GM21619 (cell line): ENCODE measurements around the gene FOSL2.

Experiments used
- ATAC-seq: cut with Tn5 transposase; IDR thresholded peaks from one replicate; pipeline ENCODE4 v1.9.1; 2021; ENCODE audit not compliant: unreplicated experiment

Gene FOSL2

DNA sequence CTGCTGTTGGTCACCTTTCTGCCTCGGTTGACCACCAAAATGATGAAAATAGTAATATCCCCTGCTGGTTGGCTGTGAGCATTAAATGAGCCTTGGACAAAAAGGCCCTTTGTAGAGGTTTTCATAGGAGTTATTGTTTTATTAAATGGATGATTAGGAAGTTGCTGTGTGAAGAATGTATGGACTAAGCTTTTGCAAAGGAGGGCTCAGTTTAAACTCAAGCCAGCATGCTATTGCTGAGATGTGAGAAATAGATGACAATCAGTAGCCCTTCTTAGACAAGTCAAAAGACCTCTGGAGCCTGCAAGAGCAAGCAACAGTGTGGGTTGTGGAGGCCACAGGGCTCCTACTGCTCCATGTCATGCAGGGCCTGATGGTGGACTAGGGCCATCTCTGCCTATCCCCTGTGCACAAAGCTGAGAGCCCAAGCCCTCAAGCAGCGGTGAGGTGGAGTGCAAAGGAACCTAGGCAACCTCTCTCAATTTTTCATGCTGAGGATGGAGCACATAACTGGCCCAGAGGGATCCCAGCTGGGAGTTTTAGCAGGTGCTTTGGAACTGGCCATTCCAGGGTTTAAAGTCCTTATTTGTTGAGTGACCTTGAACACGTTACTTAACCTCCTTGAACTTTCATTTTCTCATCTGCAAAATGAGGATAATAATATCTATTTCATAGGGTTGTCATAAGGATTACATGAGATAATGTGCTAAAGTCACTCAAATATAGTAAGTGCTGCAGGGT lies 37.1 kb downstream of the FOSL2 start:
- ATAC-seq: no peak

GRCh38 chr2:28430377-28430765 lies 37.7 kb downstream of the FOSL2 start:
- no peak for ATAC-seq

DNA sequence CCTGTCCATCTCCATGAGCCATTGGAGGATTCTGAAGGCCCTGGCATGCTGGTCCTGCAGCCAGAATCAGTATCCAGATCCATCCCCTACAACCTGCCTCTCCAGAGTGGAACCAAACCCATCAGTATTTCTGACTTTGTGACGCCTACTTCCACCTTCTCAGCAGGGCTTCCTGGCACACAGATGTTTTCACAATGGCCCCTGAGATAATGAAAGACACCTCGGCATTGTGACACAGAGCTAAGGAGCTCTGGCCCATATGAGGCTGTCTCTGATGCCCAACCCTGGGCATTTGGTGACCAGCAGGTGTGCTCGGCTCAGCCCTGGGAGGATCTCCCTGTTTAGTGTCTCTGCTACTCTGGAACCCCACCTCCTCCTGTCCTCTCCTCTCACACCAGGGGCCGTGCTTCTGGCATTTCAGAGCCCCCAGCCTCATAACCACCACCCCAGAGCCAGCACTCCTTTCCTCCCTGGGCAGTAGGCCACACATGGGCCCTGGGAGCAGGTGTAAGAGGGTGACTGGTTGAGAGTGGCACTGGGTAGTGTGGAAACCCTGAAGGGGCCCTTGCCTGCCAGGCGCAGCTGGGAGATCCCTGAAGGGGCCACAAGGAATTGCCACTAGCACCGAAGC lies 38.2 kb downstream of the FOSL2 start:
- no peak for ATAC-seq

- no peak for ATAC-seq
These were observed 39.1 kb downstream of the FOSL2 start for GRCh38 chr2:28431741-28432140.

GRCh38 chr2:28432362-28432761 lies 39.7 kb downstream of the FOSL2 start:
- ATAC-seq: no peak

DNA sequence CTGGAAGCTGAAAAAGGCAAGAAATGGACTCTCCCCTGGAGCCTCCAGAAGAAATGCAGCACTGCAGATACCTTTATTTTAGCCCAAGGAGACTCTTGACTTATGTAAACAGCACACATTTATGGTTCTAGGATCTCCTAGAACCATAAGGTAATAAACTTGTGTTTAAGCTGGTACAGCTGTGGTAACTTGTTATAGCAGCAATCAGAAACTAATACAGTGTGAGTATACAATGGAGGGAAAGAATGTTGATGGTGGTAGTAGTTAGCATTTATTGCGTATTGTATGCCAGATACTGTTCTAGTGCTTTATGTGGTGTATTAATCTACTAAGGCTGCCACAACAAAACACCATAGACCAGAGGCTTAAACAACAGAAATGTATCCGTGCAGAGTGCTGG lies 40.6 kb downstream of the FOSL2 start:
- no peak for ATAC-seq

- no peak for ATAC-seq
These were observed 41.4 kb downstream of the FOSL2 start for GRCh38 chr2:28433935-28434599.

DNA sequence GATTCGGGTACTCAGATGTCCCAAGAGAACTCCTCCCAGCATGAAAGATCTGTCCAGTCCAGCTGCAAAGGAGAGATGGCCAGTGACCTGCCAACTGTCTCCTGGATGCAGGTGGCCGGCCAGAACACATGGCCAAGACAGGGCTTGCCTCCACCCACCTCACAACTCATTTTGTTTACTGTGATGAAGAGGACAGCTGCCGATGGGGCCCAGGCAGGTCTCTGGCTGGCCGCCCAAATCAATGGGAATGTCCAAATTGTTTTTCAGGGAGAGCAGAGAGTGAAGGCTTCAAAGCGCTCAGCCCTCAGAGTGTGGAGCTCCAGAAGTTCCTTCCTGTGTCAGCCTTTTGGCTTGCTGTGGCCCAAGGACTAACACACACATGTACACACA lies 41.9 kb downstream of the FOSL2 start:
- ATAC-seq: no peak

- no peak for ATAC-seq
These were observed 42.6 kb downstream of the FOSL2 start for GRCh38 chr2:28435241-28435640.

- no peak for ATAC-seq
These were observed 43.2 kb downstream of the FOSL2 start for GRCh38 chr2:28435814-28436351.

GRCh38 chr2:28436525-28437051 lies 43.9 kb downstream of the FOSL2 start:
- ATAC-seq: no peak

- ATAC-seq: no peak
These were observed 44.6 kb downstream of the FOSL2 start for GRCh38 chr2:28437149-28437835.

DNA sequence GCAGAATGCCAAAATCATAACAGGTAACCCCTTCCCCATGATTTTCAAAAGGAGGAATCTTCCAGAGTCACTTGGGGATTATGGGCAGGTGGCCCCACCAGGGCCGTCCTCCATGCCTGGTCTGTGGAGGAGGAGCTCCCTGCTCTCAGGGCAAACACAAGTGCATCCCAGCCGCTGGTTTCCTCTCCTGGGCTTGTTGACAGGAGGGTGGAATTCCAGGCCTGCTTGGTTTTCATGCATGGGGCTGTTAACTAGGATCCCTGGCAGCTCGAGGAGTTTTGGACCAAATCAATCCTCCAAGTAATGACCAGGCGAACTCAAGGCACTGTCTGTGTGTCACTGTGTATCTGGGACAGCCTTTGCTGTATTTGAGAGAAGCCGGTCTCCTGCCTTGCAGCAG lies 45.3 kb downstream of the FOSL2 start:
- no peak for ATAC-seq

DNA sequence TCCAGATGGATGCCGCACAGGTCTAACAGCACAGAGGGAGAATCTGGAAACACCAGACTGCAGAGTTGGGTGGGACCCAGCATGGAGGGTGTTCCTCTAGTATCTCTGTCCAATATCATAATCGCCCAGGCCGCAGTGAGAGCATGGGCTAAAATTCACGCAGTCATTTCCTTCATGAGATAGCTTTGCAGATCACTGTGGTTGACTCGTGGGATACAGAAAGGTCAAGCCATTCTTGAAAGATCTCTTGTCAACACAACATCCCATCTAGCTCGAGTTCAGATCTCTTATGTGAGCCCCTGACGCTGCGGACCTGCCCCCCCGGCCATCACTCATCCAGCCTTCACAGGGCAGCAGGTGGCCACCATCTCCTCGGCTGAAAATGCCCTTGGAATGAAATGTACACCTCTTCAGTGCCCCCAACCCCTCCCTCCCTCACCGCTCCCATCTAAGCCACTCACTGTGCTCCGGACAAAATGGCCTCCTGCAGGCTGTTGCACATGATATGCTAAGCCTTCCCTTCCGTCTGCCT lies 45.9 kb downstream of the FOSL2 start:
- no peak for ATAC-seq

DNA sequence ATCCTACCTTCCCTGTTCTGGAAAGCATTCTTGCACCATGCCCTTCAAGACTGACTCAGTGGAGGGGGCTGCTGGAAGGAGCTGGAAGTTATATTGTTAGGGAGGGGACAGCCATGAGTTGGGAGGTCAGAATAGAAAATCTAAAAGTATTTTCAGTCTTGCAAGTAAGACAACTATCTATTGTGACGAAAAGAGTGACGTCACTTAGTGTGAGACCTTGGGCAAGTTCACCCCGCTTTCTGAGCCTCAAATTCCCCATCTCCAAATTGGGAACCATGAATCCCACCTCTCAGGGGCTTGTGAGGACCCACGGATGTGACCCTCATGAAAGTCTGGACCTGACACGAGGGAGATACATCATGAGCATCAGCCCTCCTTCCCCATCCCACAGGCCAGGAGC lies 46.5 kb downstream of the FOSL2 start:
- no peak for ATAC-seq

DNA sequence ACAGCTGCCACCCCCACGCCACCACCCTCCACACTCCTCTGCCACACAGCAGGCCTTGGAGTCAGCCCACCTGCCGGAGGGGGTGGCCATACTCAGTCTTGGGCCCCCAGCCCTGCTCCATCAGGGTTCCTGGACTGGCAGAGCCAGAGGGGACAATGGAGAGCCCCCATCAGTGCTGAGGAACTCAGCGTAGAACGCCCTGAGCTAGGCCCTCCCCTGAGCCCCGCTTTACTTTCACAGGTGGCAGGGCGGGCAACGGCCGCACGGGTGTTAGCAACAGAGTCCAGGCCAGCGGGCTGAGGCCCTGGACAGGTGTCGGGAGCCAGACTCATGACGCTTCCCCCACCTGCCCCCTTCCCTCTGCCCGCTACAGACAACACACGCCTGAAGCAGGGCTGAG lies 47.1 kb downstream of the FOSL2 start:
- ATAC-seq: no peak

DNA sequence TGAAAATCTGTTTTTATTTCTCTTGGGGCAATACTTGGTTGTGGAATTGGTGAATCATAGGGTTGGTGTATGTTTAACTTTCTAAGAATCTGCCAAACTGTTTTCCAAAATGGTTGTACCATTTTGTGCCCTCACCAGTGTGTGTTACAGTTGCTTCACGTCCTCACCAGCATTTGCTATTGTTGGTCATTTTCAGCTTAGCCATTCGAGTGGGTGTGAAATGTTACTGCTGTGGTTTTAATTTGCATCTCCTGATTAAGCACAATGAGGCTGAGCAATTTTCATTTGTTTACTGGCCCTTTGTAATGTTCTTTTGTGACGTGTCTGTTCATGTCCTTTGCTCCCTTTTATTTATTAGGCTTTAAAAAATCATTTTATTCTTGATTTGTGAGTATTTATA lies 49.7 kb downstream of the FOSL2 start:
- no peak for ATAC-seq

GRCh38 chr2:28444956-28445355 lies 52.3 kb downstream of the FOSL2 start:
- ATAC-seq: no peak

DNA sequence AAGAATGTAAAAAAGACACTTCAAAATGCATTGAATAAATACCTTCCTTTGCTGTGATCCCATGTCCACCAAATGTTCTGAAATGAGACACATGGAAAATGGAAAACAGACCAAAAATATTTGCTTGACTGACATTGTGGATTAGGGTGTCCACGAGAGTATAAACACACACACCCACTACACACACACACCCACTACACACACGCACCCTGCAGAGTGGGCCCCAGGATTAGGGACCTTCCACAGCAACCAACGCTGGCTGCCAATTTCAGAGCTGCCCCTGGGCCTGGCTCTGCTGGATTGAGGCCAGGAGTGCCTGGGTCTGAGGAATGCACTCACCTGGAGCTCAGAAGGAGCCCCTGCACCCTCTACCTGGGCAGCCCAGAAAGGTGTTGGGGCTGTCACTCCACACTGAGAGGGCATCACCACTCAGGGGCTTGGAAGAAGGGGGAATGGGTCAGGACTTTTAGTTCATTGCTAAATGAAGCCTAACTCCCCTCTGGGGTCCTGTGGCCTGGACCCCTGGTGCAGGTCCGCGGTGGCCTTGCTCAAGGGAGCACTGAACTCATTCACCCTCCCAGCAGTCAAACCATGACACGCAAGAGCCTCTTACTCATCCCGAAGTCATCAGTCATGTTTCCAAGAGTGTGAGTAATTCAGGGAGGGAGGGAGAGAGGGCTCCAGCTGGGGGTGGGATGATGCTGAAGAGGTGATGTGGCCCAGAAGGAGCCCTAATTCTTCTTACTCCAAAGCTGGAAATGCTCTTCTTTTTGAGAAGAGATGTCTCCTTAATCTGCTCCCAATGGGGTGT lies 53.0 kb downstream of the FOSL2 start:
- no peak for ATAC-seq

DNA sequence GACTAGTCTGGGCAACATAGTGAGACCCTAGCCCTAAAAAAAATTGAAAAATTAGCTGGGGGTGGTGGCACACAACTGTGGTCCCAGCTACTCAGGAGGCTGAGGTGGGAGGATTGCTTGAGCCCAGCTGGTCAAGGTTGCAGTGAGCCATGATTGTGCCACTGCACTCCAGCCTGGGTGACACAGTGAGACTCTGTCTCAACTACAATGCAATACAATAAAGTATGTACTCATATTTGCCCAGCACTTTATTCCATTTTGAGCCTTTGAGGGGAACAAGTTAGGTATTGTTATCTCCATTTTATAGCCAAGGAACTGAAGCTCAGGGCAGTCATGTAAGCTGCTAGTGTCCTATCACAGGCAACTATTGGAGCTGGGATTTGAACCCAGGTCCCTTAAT lies 53.9 kb downstream of the FOSL2 start:
- ATAC-seq: no peak
